SH-SY5Y (cell line): ENCODE results near the gene PRDM13.

Source experiments
- GATA2 ChIP-seq: IDR thresholded peaks from 2 replicates; pipeline ENCODE4 v1.6.1; 2011; ENCODE audit warnings: mild to moderate bottlenecking, low read depth, low read length
- GATA3 ChIP-seq: IDR thresholded peaks from 2 replicates; pipeline ENCODE4 v1.6.1; 2011; ENCODE audit warnings: low read depth, mild to moderate bottlenecking, low read length, moderate library complexity

PRDM13 gene

DNA sequence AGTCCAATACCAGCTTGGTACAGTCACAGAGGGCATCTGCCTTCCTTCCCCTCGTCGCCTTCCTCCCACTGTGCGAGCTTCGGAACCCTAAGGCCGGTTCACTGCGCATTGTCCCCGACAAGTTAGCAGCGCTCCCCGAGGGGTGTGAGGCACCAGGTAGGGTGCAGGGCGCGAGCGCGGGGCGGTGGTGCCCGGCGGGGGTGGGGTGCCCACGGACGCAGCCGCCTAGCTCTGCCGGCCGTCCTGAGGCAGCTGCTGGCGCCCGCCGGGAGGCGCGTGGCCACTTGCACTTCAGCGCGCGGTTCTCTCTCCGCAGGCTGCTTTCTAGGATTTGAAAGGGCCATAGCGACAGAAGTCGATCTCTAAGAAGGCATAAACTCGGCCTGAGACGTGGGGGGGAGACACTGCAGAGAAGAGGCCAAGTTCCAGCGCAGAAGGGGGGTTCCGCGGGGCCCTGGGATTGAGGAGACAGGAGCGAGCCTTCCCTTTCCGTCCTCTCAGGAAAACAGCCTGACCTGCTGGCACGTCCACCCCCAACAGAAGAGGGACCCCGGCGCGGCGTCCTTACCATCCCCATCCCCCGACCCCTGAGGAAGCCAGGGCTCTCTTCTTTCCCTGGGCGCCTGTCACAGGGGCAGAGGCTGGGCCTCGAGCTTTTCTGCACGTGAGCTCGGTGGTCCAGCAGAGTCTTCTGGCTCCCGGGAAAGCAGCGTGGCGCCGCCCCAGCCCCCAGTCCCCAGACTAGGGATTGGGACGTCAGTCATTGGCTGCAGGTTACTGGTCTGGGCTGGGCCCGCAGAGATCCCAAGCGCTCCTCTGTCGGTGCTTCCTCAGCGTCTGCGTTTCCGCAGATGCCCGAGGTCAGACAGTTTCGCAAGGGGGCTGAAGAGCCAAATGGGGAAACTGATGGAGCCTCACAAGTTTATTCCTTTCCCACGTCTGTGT lies 15.6 kb upstream of the PRDM13 start:
- TF ChIP-seq GATA2 (no peak), GATA3 (no peak)

DNA sequence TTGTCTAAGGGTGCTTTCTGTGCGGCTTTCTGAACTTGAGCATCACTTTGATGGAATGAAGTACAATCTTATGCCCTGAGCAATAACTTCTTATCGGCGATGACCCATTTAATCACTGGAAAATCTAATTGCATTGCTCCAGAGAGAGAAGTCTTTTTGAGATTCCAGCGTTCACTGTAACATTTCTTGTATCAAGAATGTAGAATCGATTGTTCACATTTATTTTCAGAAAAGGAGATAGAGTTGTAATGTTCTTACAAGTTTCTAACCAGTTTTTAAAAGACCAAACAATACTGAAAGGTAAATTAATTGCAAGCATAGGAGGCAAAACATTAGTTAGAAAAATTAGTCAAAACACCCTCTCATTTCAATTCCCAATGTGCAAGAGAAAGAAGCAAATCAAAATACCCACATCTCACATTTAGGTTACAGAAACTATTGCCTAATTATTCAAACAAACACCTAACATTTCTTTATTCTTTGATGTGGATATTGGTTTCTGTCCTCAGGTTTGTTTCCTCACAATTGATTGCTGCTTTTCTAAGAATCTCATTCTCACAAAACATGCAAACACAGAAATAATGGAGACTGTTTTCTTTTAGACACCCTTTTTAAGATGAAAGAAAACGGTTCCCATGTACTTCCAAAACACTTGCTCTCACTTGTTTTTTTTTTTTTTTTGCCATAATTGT lies 14.8 kb upstream of the PRDM13 start:
- TF ChIP-seq GATA2 (no peak), GATA3 (no peak)

DNA sequence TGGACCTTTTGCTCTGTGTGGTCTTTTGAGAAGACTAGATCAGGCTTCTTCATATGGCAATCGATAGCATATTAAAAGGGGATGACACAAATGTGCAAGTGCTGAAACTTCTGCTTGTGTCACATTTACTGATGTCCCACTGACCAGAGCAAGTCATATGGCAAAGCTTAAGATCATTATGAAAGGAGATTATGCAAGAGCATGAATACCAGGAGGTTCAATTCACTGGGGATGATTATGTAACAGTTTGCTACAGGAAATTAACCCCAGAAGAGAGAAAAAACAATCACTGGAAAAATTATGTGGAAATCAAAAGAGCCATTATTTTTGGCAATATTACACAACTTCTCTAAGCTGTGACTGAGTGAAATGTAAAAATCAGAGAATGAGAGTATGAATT lies 13.7 kb upstream of the PRDM13 start:
- TF ChIP-seq GATA2 (no peak), GATA3 (no peak)

DNA sequence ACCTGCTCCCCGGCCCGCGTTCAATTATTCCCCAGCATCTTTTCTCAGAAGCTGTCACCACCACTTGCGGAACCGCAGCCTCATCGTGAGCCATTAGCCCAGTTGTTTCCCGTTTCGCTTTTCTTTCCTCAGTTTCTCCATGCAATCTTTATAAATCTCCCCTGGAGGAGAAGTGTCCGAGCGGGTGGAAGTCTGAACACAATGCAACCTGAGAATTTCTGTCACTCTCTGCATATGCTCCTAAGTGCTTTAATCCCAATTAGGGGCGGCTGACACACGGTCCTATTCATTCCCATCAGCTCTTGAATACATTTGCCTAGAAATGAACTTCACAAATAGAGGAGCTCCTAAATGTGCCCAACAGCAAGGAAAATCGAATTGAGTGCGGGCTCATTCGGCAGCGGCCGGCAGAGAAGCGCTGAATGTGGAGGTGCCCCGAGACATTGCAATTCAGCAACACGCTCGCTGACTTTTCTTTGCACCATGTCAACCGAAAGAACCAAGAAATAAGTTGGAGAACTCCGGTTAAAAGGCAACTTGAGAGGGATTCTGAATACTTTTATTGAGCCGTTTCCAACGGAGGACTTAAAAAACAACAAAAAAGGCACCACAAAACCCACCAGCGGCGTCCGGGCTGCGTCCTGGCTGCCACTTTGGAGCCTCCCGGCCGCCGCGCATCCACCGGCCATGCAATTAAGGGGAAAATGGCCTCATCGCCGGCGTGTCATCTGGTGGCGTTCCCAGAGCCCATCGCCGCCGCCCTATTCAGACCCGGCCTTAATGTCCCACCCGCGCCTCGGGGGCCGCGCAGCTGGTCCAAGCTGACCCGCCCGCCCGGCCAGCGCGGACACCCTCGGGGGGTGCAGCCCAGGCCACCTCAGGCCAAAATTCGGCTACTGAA lies 3.9 kb upstream of the PRDM13 start:
- no peak for TF ChIP-seq GATA2
- no peak for TF ChIP-seq GATA3

DNA sequence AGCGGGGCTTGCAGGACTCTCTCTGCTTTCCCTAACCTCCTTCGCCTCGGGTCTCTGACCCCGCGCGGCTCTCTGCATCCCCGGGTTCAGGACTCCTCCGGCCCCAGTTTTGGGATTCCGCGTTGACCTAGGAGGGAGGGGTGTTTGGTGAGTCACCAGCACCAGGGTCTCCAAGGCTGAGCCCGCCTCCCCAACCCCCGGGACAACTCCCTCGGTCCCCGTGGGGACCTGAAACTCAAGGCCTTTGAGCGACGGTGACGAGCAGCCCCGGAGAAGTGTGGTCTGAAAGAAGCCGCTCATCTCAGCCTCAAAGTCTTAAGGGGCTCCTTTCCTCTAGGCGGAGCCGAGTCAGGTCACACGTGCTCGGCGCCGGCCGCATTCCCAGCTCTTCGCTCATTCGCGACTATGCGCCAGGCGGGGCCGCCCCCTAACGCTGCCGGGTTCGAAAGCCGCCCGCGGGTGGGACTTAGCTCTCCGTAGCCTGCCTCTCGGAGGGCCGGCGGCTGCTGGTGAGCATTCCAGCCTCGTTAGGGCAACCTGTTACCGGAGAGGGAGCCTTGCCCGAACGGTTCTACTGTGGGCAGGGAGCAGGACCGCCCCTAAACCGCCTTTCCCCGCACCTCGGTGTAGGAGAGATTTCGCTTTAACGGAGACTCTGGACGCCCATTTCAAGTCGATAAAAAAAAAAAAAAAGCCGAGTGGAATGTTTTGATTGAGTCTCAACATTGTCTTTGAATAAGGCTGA lies 3.0 kb upstream of the PRDM13 start:
- TF ChIP-seq GATA3: no peak
- no peak for TF ChIP-seq GATA2

DNA sequence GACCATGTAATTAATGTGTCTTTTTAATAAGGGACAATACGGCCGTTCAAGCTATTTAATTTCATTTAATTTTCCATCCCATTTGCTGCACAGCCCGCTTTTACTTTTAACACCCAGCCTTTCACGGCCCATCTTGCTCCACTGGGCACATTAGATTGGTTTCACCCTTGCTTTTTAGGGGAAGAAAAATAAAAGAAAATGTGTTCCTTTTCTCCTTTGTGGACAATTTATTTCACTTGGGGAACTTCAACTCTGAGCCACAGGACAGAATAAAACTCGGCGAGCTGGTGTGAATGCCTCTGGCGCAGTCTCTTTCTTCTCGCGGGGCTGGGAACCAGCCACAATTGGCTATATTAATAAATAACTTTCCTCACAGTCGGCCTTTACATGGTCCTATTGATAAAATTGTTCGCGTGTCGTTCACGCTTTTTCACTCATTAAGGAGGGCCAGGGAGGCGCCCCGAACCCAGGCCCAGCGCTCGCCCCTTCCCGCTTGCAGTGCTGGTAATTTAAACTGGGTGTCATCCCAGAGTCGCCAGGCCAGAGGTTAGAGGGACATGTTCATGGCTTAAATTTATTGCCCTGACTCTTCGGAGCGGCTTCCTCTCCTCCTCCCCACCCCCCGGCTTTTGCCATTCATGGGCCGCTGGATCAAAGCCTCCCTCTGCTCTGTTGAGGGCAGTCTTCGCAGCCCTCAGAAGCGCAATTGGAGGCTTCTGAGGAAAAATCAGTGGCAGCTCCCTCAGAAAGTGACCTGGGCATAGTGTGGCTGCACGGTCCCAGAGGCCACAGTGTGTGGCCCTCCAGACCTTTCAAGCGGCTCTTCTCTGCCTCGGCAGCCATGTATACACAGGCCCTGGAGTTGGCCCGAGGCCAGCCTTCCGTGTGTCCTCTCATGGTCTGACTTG lies 2.2 kb upstream of the PRDM13 start:
- TF ChIP-seq GATA2 (no peak), GATA3 (no peak)

DNA sequence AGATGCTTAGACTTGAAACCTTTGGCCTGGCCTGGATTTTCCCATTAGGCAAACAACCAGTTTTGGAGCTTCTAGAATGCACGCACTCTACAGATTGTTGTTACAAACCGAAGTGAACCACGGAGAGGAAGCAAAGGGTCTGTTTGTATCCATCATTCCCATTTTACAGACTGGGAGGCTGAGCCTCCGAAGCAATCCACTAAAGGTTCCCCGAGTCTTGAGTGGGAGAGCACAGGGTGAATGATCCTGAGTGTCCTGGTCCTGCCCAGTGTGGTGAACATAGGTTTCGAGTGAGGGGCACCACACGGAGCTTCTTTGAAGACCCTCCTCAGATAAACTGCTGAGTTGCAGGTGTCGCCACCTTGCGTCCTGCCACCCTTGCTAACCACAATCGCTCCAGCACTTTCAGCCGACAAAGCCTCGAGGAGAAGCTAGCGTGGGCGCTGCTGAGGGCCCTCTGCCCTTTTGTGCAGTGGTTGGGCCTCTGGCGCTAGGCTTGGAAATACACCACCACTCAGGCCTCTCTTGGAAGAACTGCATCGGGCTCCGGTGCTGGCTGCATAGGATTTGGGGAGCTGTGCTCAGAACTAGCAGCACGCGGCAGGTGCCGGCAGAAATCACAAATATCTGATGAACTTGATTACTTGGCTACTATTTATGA lies 1.4 kb upstream of the PRDM13 start:
- TF ChIP-seq GATA2: no peak
- TF ChIP-seq GATA3: no peak

DNA sequence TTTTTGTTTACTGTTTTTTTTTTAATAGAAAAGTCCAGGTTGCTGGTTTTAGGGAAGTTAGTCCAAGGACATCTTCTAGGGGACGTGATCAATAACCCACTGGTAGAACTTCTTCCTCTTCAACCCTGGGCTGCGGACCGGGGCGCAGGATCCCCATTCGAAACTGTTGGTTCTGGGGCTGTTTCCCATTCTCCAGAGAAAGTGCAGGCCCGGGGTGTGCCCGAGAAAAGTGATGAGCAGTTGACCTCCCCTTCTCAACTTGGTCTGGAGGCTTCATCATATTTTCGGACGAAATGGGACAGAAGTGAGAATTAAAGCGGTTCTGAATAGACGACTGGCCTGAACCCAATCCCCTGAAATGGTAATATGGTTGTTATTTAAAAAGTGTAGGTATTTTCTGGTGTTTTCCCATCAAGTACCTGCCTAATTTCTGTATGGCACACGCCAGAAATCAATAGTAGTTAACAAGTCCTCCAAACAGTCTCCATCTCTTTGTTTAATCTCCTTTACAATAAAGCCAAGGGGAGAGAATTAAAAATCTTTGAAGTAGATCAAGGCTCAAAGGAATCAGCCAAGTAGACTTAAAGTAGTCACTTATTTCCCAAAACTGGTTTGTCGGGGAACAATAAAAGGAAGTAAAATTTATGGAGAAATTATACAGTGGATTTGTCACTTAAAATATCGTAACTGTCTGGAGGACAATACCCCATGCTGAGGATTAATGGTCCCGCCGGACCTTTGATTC lies 550 bp upstream of the PRDM13 start:
- no peak for TF ChIP-seq GATA2
- TF ChIP-seq GATA3: no peak

DNA sequence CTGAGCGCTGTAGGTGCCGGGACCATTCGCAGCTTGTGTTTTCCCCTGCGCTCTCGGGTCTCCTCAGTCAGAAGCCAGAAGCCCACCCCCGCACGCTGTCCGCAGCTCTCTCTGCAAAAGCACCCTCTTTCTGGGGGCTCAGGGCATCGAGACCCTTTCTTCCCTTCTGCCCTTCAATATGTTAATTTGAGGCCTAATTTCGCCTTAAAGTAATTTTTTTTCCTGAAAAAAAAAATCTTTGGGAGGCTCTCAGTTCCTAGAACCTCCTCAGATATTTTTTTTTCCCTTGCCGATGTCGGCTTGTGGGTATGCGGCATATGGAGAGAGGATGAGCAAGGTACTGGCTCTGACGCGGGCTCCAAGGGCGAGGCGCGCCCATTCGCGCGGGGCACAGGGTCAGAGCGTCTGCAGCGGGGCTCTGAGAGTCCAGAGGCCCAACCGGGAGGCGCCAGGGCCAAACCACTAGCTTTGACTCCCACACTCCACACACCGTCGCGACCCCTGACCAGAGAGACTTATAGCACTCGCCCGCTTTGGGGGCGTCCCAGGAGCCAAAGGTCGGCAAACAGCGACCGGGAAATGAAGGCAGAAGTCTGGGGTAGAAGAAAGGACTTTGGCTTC lies 893 bp downstream of the PRDM13 start:
- TF ChIP-seq GATA3 (no peak), GATA2 (no peak)

DNA sequence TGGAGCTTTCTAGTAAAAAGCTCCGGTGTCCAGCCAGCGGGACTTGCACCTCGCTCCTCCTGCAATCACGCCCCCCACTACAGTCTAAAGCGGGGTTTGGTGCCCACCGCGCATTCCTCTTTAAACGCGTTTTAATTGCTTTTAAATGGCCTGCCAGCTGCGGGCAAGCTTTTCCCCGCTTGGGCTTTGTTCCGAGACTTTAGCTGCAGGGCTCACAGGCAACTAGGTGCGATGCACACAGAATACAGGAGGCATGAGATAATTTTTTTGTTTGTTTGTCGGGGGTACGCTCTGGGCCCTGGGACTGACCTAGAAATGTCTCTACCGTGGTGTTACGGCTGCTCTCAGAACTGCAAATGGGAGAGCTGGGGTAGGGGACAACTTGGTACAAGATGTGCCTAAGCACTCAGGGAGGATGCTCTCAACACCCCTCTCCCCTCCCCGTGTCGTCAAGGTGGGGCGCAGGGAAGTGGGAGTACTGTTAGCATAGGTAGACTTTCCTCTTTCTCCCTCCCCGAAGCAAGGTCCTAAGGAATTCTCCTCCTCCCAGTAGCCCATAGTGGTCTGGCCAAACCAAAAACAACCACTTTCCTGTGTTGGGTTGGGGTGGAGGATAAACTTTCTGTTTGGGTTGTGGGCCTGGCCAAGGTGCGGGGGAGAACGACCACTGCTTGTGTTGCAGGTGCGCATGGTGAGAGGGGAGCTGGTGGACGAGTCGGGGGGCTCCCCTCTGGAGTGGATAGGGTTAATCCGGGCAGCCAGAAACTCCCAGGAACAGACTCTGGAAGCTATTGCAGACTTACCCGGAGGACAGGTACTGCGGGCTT lies 1.6 kb downstream of the PRDM13 start:
- no peak for TF ChIP-seq GATA2
- no peak for TF ChIP-seq GATA3
